HepG2 (cell line): ENCODE measurements around the gene CNTNAP1. TPM values are rescaled to one million over a fixed set of nuclear protein-coding genes. Genes with fewer than 3 reads are reported as not detected.

Experiments used
- BCLAF1 ChIP-seq: fragments of 450-650 bp; IDR thresholded peaks from 2 replicates; pipeline ENCODE4 v1.6.1; 2017; ENCODE audit warnings: mild to moderate bottlenecking
- CBX2 ChIP-seq, 2 experiments: fragments of 200-600 bp in 1 of 2; sonication (generic); formaldehyde crosslinking in 1 of 2; IDR thresholded peaks; 2 replicates each; pipeline versions ENCODE4 v1.7.0 to v1.8.1; 2018 to 2022; ENCODE audit warnings: low read depth in 2 of 2, low read length in 1 of 2, mild to moderate bottlenecking in 1 of 2, missing genetic modification reagents in 1 of 2
- CENPX ChIP-seq: sonication (generic); formaldehyde crosslinking; IDR thresholded peaks from 2 replicates; pipeline ENCODE4 v1.9.0; 2021; ENCODE audit warnings: mild to moderate bottlenecking, missing genetic modification reagents, moderate library complexity
- FOSL1 ChIP-seq: sonication (generic); formaldehyde crosslinking; IDR thresholded peaks from 2 replicates; pipeline ENCODE4 v1.9.0; 2021; ENCODE audit warnings: missing genetic modification reagents, borderline replicate concordance
- HCFC1 ChIP-seq: fragments of 150-350 bp; IDR thresholded peaks from 2 replicates; pipeline ENCODE4 v1.6.1; 2014; ENCODE audit warnings: low read depth, low read length
- ISL2 ChIP-seq: sonication (generic); formaldehyde crosslinking; IDR thresholded peaks from 2 replicates; pipeline ENCODE4 v1.5.0; 2020; ENCODE audit warnings: missing genetic modification reagents
- NBN ChIP-seq: fragments of 450-650 bp; conservative IDR thresholded peaks from 2 replicates; pipeline ENCODE4 v1.6.1; 2017
- NR3C1 ChIP-seq: sonication (generic); formaldehyde crosslinking; IDR thresholded peaks from 2 replicates; pipeline ENCODE4 v1.4.0; 2020; ENCODE audit warnings: missing genetic modification reagents
- SSRP1 ChIP-seq: IDR thresholded peaks from 2 replicates; pipeline ENCODE4 v1.6.1; 2016; ENCODE audit warnings: control low read depth
- TBX3 ChIP-seq: fragments of 450-650 bp; IDR thresholded peaks from 2 replicates; pipeline ENCODE4 v1.6.1; 2017; ENCODE audit warnings: antibody characterized with exemption, mild to moderate bottlenecking, inconsistent platforms, borderline replicate concordance
- ZNF530 ChIP-seq: sonication (generic); formaldehyde crosslinking; IDR thresholded peaks from 2 replicates; pipeline ENCODE4 v1.5.0; 2020; ENCODE audit warnings: low read depth, mild to moderate bottlenecking, missing genetic modification reagents
- ZNF720 ChIP-seq: sonication (generic); formaldehyde crosslinking; IDR thresholded peaks from 2 replicates; pipeline ENCODE4 v1.4.0; 2020; ENCODE audit warnings: missing genetic modification reagents
- ZNF75D ChIP-seq: sonication (generic); formaldehyde crosslinking; IDR thresholded peaks from 2 replicates; pipeline ENCODE4 v1.8.1; 2023; ENCODE audit warnings: missing genetic modification reagents, mild to moderate bottlenecking, borderline replicate concordance
- ZNF792 ChIP-seq: IDR thresholded peaks from 2 replicates; pipeline ENCODE4 v1.6.1; 2016
- ZNF839 ChIP-seq: sonication (generic); formaldehyde crosslinking; IDR thresholded peaks from 2 replicates; pipeline ENCODE4 v1.4.0; 2020; ENCODE audit warnings: missing genetic modification reagents, mild to moderate bottlenecking, borderline replicate concordance
- ZNF850 ChIP-seq: sonication (generic); formaldehyde crosslinking; conservative IDR thresholded peaks from 2 replicates; pipeline ENCODE4 v1.9.0; 2021; ENCODE audit warnings: mild to moderate bottlenecking, missing genetic modification reagents
- ZZZ3 ChIP-seq: sonication (generic); formaldehyde crosslinking; IDR thresholded peaks from 2 replicates; pipeline ENCODE4 v1.4.0; 2020; ENCODE audit warnings: missing genetic modification reagents, mild to moderate bottlenecking, borderline replicate concordance
- polyA plus RNA-seq, 8 experiments: library from polyadenylated mRNA; depleted of rRNA in 3 of 8; stranded (reverse) in 7 of 8; unstranded in 1 of 8; fragments of >200 nt; fragmentation: Illumina TruSeq in 4 of 8; extraction: Trizol in 4 of 8; gene quantifications; 2 replicates each; pipeline versions ENCODE4 v1.2.1 to v1.2.3, GENCODE V29; 2011 to 2016; ENCODE audit warnings: low read depth in 4 of 8, missing spikeins in 1 of 8, mixed read lengths in 1 of 8; ENCODE audit not compliant: insufficient read depth in 1 of 8
- total RNA-seq, 5 experiments: library from RNA; depleted of rRNA; stranded (reverse); fragments of >200 nt; fragmentation: Illumina TruSeq; extraction: Trizol; gene quantifications; 2 replicates each; pipeline ENCODE4 v1.2.3, GENCODE V29; 2016; ENCODE audit warnings: low read depth in 1 of 5
- TF ChIP-seq, protein P1 (sequence below): sonication (generic); formaldehyde crosslinking; IDR thresholded peaks from 2 replicates; pipeline ENCODE4 v1.4.0; 2020; ENCODE audit warnings: missing genetic modification reagents, mild to moderate bottlenecking, borderline replicate concordance
- TF ChIP-seq, protein P2 (sequence below): sonication (generic); formaldehyde crosslinking; IDR thresholded peaks from 2 replicates; pipeline ENCODE4 v1.4.0; 2020; ENCODE audit warnings: mild to moderate bottlenecking, missing genetic modification reagents
- TF ChIP-seq, protein P3 (sequence below): IDR thresholded peaks from 2 replicates; pipeline ENCODE4 v1.6.1; 2016

The CNTNAP1 gene
- total and polyA plus RNA-seq, 2 of the 13 experiments (the other 11 are each of a cell fraction or from before 2014, with no cell fraction given), result 4.5 to 7.7 TPM

- TF ChIP-seq, protein P1, sequence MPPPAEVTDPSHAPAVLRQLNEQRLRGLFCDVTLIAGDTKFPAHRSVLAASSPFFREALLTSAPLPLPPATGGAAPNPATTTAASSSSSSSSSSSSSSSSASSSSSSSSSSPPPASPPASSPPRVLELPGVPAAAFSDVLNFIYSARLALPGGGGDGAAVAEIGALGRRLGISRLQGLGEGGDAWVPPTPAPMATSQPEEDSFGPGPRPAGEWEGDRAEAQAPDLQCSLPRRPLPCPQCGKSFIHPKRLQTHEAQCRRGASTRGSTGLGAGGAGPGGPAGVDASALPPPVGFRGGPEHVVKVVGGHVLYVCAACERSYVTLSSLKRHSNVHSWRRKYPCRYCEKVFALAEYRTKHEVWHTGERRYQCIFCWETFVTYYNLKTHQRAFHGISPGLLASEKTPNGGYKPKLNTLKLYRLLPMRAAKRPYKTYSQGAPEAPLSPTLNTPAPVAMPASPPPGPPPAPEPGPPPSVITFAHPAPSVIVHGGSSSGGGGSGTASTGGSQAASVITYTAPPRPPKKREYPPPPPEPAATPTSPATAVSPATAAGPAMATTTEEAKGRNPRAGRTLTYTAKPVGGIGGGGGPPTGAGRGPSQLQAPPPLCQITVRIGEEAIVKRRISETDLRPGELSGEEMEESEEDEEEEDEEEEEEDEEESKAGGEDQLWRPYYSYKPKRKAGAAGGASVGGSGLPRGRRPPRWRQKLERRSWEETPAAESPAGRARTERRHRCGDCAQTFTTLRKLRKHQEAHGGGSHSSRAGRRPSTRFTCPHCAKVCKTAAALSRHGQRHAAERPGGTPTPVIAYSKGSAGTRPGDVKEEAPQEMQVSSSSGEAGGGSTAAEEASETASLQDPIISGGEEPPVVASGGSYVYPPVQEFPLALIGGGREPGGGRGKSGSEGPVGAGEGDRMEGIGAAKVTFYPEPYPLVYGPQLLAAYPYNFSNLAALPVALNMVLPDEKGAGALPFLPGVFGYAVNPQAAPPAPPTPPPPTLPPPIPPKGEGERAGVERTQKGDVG (CRISPR knock-in tag), result no peak; the same call in 1 of the 2 replicates
- TF ChIP-seq ZNF720 (CRISPR knock-in tag) (no peak), ZNF850 (CRISPR knock-in tag) (no peak), NBN (no peak), ZNF75D (CRISPR knock-in tag) (no peak), ZZZ3 (no peak), HCFC1 (no peak; the same call in 1 of the 2 replicates), ZNF792 (CRISPR knock-in tag) (no peak), SSRP1 (CRISPR knock-in tag) (no peak; the same call in 1 of the 2 replicates), FOSL1 (CRISPR knock-in tag) (no peak), NR3C1 (CRISPR knock-in tag) (no peak), ZNF530 (CRISPR knock-in tag) (no peak), CBX2 (IDR thresholded peaks at IDR 0.05; ENCODE audit: low read depth, low read length) (no peak), CBX2 (CRISPR knock-in tag; IDR thresholded peaks at IDR 0.05; ENCODE audit: low read depth) (no peak), BCLAF1 (no peak), ISL2 (CRISPR knock-in tag) (no peak), ZNF839 (CRISPR knock-in tag) (no peak), CENPX (no peak), TBX3 (peak; percentile 45; the same call in 1 of the 2 replicates)
- TF ChIP-seq, protein P2, sequence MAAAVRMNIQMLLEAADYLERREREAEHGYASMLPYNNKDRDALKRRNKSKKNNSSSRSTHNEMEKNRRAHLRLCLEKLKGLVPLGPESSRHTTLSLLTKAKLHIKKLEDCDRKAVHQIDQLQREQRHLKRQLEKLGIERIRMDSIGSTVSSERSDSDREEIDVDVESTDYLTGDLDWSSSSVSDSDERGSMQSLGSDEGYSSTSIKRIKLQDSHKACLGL (CRISPR knock-in tag), result no peak
- TF ChIP-seq, protein P3, sequence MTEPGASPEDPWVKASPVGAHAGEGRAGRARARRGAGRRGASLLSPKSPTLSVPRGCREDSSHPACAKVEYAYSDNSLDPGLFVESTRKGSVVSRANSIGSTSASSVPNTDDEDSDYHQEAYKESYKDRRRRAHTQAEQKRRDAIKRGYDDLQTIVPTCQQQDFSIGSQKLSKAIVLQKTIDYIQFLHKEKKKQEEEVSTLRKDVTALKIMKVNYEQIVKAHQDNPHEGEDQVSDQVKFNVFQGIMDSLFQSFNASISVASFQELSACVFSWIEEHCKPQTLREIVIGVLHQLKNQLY (CRISPR knock-in tag), result 0 out of 2 replicates have a peak, but pooled peaks have one; percentile 24
Observed at GRCh38 chr17:42677012-42677857, 5.1 kb upstream of the CNTNAP1 start (continued).
